GM21723 (cell line): ENCODE results near the gene AGR3.

Experiments
- ATAC-seq: cut with Tn5 transposase; IDR thresholded peaks from one replicate; pipeline ENCODE4 v1.9.1; 2021; ENCODE audit warnings: mild to moderate bottlenecking, moderate library complexity; ENCODE audit not compliant: unreplicated experiment

The AGR3 gene

GRCh38 chr7:16881844-16882243 lies at the start of gene AGR3:
AGR3 (minus strand) TSS chr7:16881983; CDS start chr7:16878618, 3,365 bp downstream.
- ATAC-seq, result no peak

GRCh38 chr7:16930946-16931345 lies 49.2 kb upstream of the AGR3 start:
- ATAC-seq, result no peak

GRCh38 chr7:16929146-16929762 lies 47.5 kb upstream of the AGR3 start:
- peak; percentile 89 for ATAC-seq

GRCh38 chr7:16926861-16927260 lies 45.1 kb upstream of the AGR3 start:
- ATAC-seq, result no peak

DNA sequence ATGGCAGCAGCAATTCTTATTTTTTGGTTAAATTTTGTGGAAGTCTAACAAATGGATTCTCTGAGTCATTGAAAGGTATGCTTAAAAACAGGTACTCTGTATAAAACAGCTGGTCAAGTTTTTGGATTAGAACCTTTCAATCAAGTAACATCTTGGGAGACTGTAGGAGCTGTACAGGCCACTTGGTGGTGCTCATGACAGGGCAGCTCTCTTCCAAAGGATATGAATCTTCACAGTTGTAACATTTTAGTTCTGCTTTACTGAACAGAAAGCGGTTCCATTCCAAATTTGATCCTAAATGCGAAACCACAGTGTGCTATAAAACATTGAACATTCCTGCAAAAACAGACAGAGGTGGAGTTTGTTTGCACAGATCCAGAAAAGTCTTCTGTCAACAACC lies 44.5 kb upstream of the AGR3 start:
- peak; percentile 66 for ATAC-seq

- ATAC-seq, result no peak
Measured at GRCh38 chr7:16925609-16926008, 43.8 kb upstream of the AGR3 start.

- no peak for ATAC-seq
Measured at GRCh38 chr7:16923019-16923418, 41.2 kb upstream of the AGR3 start.

DNA sequence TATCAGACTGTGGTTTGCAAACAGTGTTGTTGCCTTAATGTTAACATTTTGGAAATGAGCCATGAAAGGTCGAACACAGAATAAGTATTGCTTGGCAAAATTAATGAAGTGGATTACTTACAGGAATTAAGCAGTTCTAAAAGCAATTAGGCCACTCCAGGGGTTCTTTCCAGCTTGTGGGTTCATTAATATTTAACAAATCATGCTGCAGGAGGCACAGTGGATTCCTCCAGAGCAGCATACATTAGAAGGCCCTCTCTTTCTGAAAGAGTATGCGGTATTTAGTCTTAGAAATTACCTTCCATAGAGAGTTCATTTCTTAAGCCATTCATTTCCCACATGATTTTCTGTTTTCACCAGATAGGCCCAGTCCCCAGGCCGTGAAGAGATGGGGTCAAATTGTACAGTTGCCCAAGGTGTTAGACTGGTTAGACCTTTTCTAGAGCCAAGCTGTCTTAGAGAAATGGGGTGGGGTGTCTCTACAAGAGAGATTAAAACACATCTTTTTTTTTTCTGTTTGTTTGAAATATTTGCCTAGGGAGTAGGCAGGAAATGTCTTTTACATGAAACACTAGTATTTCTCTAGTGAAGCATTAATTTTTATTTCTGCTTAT lies 40.0 kb upstream of the AGR3 start:
- no peak for ATAC-seq

DNA sequence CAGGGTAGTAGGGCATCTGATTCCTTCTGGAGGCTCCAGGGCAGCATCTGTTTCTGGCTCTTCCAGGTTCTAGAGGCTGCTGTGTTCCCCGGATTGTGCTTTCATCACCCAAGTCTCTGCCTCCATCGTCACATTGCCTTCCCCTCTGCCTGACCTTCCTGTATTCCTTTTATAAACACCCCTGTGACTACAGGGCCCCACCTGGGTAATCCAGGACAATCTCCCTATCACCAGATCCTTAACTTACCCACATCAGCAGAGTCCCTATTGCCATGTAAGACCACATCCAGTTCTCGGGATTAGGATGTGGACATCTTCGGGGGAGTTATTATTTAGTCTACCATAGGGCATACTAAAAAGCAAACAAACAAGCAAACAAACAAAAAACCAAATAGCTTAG lies 39.4 kb upstream of the AGR3 start:
- no peak for ATAC-seq

DNA sequence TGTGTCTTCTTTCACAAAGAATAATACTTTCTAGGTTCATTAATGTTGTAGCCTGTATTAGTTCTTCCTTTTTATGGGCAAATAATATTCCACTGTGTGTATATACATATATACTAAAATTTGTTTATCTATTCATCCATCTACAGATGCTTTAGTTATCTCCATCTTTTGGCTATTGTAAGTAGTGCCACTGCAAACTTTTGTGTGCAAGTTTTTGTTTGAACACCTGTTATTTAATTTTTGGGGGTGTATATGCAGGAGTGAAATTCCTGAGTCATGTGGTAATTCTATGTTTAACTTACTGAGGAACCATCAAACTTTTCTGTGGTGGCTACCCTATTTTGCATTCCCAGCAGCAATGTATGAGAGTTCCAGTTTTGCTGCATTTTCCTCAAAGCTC lies 37.7 kb upstream of the AGR3 start:
- ATAC-seq, result no peak

- ATAC-seq, result no peak
Measured at GRCh38 chr7:16918288-16918895, 36.6 kb upstream of the AGR3 start.

- no peak for ATAC-seq
Measured at GRCh38 chr7:16916738-16917137, 35.0 kb upstream of the AGR3 start.

DNA sequence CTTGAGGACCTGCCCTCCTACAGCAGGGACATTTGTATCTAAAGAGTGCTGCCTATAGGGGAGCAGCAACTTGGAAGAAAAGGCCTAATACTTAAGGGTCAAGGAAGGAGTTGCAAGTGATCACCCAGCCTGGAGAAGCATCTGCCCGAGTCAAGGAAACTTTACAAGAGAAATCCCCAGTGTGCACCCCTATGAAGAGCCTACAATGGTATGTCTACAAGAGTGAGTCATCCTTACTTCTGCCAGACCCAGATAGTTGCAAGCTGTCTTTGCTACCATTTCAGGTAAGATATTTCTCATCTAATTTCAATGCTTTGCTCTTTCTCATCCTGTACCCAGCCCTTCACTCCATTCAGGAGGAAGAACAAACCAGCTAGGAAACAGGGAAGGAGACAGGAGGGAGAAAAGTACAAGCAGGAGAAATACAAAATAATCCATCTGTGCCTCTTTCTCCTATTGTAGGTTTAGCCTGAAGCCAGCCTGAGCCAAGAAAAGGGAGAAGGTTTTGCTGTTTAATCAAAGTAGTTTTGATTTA lies 34.4 kb upstream of the AGR3 start:
- ATAC-seq, result no peak

GRCh38 chr7:16915405-16915804 lies 33.6 kb upstream of the AGR3 start:
- ATAC-seq, result no peak

- ATAC-seq, result no peak
Measured at GRCh38 chr7:16914771-16915170, 33.0 kb upstream of the AGR3 start.

- no peak for ATAC-seq
Measured at GRCh38 chr7:16913643-16914042, 31.9 kb upstream of the AGR3 start.

DNA sequence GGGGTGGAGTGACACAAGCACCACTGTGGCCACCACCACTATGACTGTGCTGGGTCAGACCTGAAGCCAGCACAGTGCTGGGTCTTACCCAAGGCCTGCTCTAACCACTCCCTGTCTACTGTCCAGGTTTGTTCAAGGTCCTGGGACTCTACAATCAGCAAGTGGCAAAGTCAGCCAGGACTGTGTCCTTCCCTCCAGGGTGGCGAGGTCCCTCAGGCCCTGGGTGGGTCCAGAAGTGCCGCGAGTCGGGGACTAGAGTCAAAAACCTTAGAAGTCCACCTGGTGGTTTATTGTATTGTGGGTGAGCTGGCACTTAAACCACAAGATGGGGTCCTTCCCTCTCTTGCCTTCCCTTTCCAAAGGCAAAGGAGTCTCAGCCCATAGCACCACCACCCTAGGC lies 30.8 kb upstream of the AGR3 start:
- no peak for ATAC-seq

GRCh38 chr7:16908561-16908960 lies 26.8 kb upstream of the AGR3 start:
- ATAC-seq, result no peak

DNA sequence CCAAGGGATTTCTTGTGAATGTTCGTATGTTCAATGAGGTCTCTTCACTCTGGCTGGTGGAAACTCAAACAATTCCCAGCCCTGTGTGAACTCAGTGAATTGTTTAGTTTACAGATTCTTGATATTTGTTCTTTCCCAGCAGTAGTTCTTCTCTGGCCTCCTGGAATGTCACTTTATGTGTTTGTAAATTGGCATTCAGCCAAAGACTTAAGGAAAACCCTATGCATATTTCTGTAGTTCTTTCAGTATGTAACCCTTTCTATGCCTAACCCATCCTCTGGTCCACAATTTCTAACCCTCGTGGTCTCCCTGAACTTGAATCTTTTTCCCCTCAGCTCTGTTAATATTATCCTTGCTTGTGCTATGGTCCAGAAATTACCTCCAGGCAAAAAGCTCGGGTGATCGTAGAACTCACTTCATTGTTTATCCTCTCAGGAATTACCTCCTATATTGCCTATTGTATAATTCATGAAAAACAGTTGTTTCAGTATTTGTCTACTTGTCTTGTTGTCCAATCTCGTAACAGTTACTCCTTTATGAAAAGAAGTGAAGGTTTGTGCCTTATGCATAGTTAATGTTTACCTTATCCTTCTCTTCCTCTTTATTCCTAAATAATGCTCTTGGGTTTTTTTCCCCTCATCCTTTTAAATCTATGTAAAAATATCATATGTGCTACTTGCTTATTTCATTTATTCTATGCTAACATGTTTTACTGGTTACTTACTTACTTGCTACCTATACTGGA lies 23.7 kb upstream of the AGR3 start:
- no peak for ATAC-seq

DNA sequence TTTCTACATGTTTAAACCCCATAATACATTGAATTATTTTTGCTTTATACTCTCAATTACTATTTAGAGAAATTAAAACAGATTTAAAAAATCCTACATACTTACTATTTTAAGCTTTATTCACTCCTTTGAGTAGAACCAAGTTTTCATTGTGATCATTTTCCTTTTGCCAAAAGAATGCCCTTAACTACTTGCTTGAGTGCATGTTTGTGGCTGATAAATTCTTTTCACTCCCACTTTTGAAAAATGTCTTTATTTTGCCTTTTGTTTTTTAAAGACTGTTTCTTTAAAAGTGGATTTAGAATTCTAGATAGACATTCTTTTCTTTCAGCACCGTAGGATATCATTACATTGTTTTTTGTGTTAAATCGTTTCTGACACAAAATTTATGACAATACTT lies 22.3 kb upstream of the AGR3 start:
- ATAC-seq, result no peak

DNA sequence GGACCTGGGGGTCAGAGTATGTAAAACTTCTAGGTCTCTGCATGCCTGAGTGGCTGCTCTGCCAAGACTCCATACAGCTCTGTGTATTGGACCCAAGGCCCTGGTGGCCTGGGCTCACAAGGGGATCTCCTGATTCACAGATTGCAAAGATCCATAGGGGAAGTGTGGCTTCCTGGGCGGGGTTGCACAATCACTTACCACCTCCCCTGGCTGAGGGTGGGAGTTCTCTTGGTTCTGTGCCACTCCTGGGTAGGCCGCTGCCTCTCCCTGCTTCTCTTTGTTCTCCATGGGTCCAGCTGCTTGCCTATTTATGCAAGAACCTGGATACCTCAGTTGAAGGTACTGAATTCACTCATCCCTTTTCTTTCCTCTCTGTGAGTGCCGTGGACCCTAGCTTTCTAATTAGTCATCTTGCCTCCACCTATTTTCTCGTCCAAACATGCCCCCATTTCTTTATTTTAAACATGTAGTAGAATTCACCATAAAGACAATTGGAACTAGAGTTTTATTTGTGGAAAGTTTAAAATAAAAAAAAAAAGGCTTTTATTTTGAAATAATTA lies 18.5 kb upstream of the AGR3 start:
- no peak for ATAC-seq
